HG03520 (cell line): ENCODE results near the gene HEXIM2.
A peak's percentile ranks its signal among the peaks of the same experiment; 100 is the strongest.

ENCODE experiments used
- ATAC-seq: cut with Tn5 transposase; IDR thresholded peaks from one replicate; pipeline ENCODE4 v1.9.1; 2021; ENCODE audit warnings: mild to moderate bottlenecking, moderate library complexity; ENCODE audit not compliant: unreplicated experiment

HEXIM2 gene

GRCh38 chr17:45127548-45128300 lies 34.0 kb upstream of the HEXIM2 start:
- ATAC-seq = no peak

- ATAC-seq = no peak
Observed at GRCh38 chr17:45128331-45128730, 33.3 kb upstream of the HEXIM2 start.

GRCh38 chr17:45128989-45129388 lies 32.7 kb upstream of the HEXIM2 start:
- ATAC-seq = no peak

GRCh38 chr17:45129426-45129939 lies 32.2 kb upstream of the HEXIM2 start:
- ATAC-seq = no peak

GRCh38 chr17:45129940-45130680 lies 31.6 kb upstream of the HEXIM2 start:
- no peak for ATAC-seq

GRCh38 chr17:45130681-45131615 lies 30.7 kb upstream of the HEXIM2 start:
- ATAC-seq = no peak

GRCh38 chr17:45131616-45132319 lies 29.9 kb upstream of the HEXIM2 start:
- ATAC-seq = no peak

GRCh38 chr17:45132320-45132571 lies 29.4 kb upstream of the HEXIM2 start, which contains the start of gene PLCD3:
Gene PLCD3 (minus strand): TSS chr17:45132515. CDS start chr17:45132410, 105 bp downstream.
- no peak for ATAC-seq

GRCh38 chr17:45132572-45133463 lies 28.9 kb upstream of the HEXIM2 start:
- no peak for ATAC-seq

- peak; percentile 80 for ATAC-seq
Observed at GRCh38 chr17:45135192-45135977, 26.3 kb upstream of the HEXIM2 start, which contains the start of gene ACBD4. Gene ACBD4 (plus strand): TSS chr17:45135687. CDS start chr17:45136145, 458 bp downstream.

- no peak for ATAC-seq
Observed at GRCh38 chr17:45135978-45136791, 25.5 kb upstream of the HEXIM2 start.

- no peak for ATAC-seq
Observed at GRCh38 chr17:45136846-45137560, 24.7 kb upstream of the HEXIM2 start.

GRCh38 chr17:45137561-45138305 lies 23.9 kb upstream of the HEXIM2 start:
- no peak for ATAC-seq

GRCh38 chr17:45138911-45139532 lies 22.7 kb upstream of the HEXIM2 start:
- ATAC-seq = no peak

- no peak for ATAC-seq
Observed at GRCh38 chr17:45139533-45139920, 22.1 kb upstream of the HEXIM2 start.

GRCh38 chr17:45143094-45143670 lies 18.5 kb upstream of the HEXIM2 start:
- no peak for ATAC-seq
